OCI-LY7 (cell line): ENCODE measurements around the gene CLEC18C. TPM values are rescaled to one million over a fixed set of nuclear protein-coding genes. Genes with fewer than 3 reads are reported as not detected.

Experiments used
- BruUV-seq: library from RNA; stranded (reverse); fragments of 400-500 nt; replicated peaks from 2 replicates; lab custom pipeline; 2021; lab: Mats Ljungman, UMichigan
- CTCF ChIA-PET: fragments of 300-600 bp; sonication (Branson Sonifier 250); formaldehyde crosslinking; loops from one replicate; lab custom pipeline; 2022; ENCODE audit warnings: antibody characterized with exemption; ENCODE audit not compliant: unreplicated experiment; lab: Charles Lee
- POLR2A ChIA-PET: fragments of 300-600 bp; sonication (Branson Sonifier 250); formaldehyde crosslinking; loops from one replicate; lab custom pipeline; 2022; ENCODE audit warnings: antibody characterized with exemption; lab: Charles Lee
- DNase-seq: peaks from one replicate; pipeline ENCODE4 v3.0.0-alpha.2; 2015; ENCODE audit warnings: low spot score
- H2AFZ ChIP-seq: fragments of 200-600 bp; sonication (generic), shearing (Covaris generic); 2 replicates; pipeline ENCODE4 v1.6.1; 2014; ENCODE audit warnings: mild to moderate bottlenecking, antibody characterized with exemption, low read length, moderate library complexity
- H3K27ac ChIP-seq: fragments of 200-600 bp; sonication (generic); 2 replicates; pipeline ENCODE4 v1.5.1; 2014; ENCODE audit warnings: mixed run types, low read depth, mild to moderate bottlenecking, moderate library complexity, low read length, inconsistent platforms; ENCODE audit not compliant: poor library complexity, severe bottlenecking
- H3K36me3 ChIP-seq: fragments of 200-600 bp; sonication (generic); 2 replicates; pipeline ENCODE4 v1.6.1; 2014; ENCODE audit warnings: mild to moderate bottlenecking, antibody characterized with exemption, low read length, moderate library complexity, mixed read lengths; ENCODE audit not compliant: insufficient read depth
- H3K4me1 ChIP-seq: fragments of 200-600 bp; sonication (generic); 2 replicates; pipeline ENCODE4 v1.5.1; 2014; ENCODE audit warnings: mild to moderate bottlenecking, low read length; ENCODE audit not compliant: insufficient read depth, poor library complexity, severe bottlenecking
- H3K4me2 ChIP-seq: fragments of 200-600 bp; sonication (generic); 2 replicates; pipeline ENCODE4 v1.6.1; 2014; ENCODE audit warnings: mild to moderate bottlenecking, low read length
- H3K4me3 ChIP-seq: fragments of 200-600 bp; sonication (generic); 2 replicates; pipeline ENCODE4 v1.5.1; 2014; ENCODE audit warnings: mild to moderate bottlenecking, low read depth, low read length; ENCODE audit not compliant: poor library complexity, severe bottlenecking
- H3K79me2 ChIP-seq: fragments of 200-600 bp; sonication (generic); 2 replicates; pipeline ENCODE4 v1.6.1; 2016; ENCODE audit warnings: low read depth, mild to moderate bottlenecking, low read length, moderate library complexity, mixed read lengths; ENCODE audit not compliant: insufficient read depth
- H3K9me2 ChIP-seq: fragments of 200-600 bp; sonication (generic); 2 replicates; pipeline ENCODE4 v1.6.1; 2016; ENCODE audit warnings: mild to moderate bottlenecking, low read length, mixed read lengths; ENCODE audit not compliant: insufficient read depth
- H3K9me3 ChIP-seq: fragments of 200-600 bp; sonication (generic); 2 replicates; pipeline ENCODE4 v1.6.1; 2014; ENCODE audit warnings: mild to moderate bottlenecking, mixed run types, low read length, mixed read lengths
- H4K20me1 ChIP-seq: fragments of 200-600 bp; sonication (generic); 2 replicates; pipeline ENCODE4 v1.6.1; 2014; ENCODE audit warnings: mild to moderate bottlenecking, antibody characterized with exemption, low read length, moderate library complexity, mixed read lengths; ENCODE audit not compliant: insufficient read depth
- EZH2phosphoT487 ChIP-seq: fragments of 200-600 bp; sonication (generic); IDR thresholded peaks from 2 replicates; pipeline ENCODE4 v1.6.1; 2018; ENCODE audit warnings: low read depth, borderline replicate concordance, mild to moderate bottlenecking, mixed run types, antibody characterized with exemption, low read length, moderate library complexity, mixed read lengths
- intact Hi-C: fragments of 100-400 bp; cut with micrococcal nuclease; formaldehyde crosslinking; loops from one replicate; pipeline ENCODE4 v1.10.0; 2022; ENCODE audit not compliant: unreplicated experiment
- total RNA-seq, 2 experiments: library from RNA; depleted of rRNA in 1 of 2; stranded (reverse); fragments of >200 nt in 1 of 2; shearing (Covaris generic) in 1 of 2; gene quantifications; 2 replicates each; pipeline ENCODE4 v1.2.3, GENCODE V29; 2014 to 2022
- TF ChIP-seq, protein P1 (sequence below): fragments of 200-600 bp; sonication (generic); conservative IDR thresholded peaks from 2 replicates; pipeline ENCODE4 v1.5.1; 2014; ENCODE audit warnings: mild to moderate bottlenecking, antibody characterized with exemption, low read length, moderate library complexity, mixed read lengths

CLEC18C gene
- total RNA-seq, 2 experiments from 2014 or later: not detected

DNA sequence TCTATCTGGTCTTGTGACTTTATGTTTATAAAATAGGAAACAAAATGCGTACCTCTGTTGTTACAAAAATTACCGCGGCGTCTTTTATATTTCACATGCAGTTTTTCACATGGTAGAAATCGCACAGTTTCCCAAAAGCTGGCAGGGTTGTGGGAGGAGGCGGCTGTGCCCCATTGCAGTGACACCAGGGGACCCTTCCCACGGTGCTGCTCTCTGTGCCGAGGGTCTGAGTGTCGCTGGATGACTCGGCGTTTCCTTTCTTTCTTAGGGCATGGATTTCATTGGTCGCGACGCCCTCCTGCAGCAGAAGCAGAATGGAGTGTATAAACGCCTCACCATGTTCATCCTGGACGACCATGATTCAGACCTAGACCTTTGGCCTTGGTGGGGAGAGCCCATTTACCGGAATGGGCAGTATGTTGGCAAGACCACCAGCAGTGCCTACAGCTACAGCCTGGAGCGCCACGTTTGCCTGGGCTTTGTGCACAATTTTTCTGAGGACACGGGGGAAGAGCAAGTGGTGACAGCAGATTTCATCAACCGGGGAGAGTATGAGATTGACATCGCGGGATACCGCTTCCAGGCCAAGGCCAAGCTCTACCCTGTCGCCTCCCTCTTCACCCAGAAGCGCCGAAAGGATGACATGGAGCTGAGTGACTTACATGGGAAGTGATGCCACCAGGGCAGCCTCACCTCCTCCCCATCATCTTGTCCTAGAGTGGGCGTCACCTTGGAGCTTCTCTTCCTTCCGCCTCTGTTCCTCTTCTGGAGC lies 17.2 kb upstream of the CLEC18C start:
- no peak overlapping the region for H2AFZ ChIP-seq
- CTCF ChIA-PET: no interaction called here
- no peaks in the 10 kb centered on the region for H3K9me2 ChIP-seq
- no peaks in the 10 kb centered on the region for H3K4me1 ChIP-seq
- TF ChIP-seq EZH2phosphoT487: no peak
- TF ChIP-seq, protein P1, sequence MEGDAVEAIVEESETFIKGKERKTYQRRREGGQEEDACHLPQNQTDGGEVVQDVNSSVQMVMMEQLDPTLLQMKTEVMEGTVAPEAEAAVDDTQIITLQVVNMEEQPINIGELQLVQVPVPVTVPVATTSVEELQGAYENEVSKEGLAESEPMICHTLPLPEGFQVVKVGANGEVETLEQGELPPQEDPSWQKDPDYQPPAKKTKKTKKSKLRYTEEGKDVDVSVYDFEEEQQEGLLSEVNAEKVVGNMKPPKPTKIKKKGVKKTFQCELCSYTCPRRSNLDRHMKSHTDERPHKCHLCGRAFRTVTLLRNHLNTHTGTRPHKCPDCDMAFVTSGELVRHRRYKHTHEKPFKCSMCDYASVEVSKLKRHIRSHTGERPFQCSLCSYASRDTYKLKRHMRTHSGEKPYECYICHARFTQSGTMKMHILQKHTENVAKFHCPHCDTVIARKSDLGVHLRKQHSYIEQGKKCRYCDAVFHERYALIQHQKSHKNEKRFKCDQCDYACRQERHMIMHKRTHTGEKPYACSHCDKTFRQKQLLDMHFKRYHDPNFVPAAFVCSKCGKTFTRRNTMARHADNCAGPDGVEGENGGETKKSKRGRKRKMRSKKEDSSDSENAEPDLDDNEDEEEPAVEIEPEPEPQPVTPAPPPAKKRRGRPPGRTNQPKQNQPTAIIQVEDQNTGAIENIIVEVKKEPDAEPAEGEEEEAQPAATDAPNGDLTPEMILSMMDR: no peak
- no TSS peak for BruUV-seq
- peaks cover 99% of the 10 kb centered on the region for H3K36me3 ChIP-seq
- no peak overlapping the region for H3K4me2 ChIP-seq
- H3K9me3 ChIP-seq: no peaks in the 10 kb centered on the region
- POLR2A ChIA-PET: interaction anchor here (0.5 to 0.6 kb wide), 2 partner anchors 62 to 253 kb away, joined by 3 to 5 read pairs; no protein-coding TSS in a partner anchor
- intact Hi-C loops: no loop called here
- no peak overlapping the region for H3K27ac ChIP-seq
- no peak overlapping the region for H3K4me3 ChIP-seq
- DNase-seq: no peak
- H4K20me1 ChIP-seq: no peaks in the 10 kb centered on the region
- H3K79me2 ChIP-seq: no peaks in the 10 kb centered on the region

DNA sequence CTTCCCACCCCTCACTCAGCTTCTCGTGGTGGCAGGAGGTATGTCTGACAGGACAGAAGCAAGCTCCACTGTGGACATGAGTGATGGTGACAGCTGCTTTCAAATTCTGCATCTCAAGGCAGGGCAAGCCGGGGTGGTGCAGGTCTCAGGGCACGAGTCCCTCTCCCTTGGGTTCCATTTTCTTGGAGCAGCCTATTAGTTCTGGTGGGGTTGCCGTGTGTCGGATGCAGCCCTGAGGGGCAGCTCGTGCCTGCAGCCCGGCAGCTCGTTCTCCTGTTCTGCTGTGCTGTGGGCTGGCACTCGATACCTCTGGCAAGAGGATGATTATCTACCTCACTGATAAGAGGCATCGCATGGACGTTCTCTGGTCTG lies 16.5 kb upstream of the CLEC18C start:
- ChIA-PET POLR2A (interaction anchor here (0.5 to 0.6 kb wide), 2 partner anchors 61 to 253 kb away, joined by 3 to 5 read pairs; no protein-coding TSS in a partner anchor), CTCF (no interaction called here)
- intact Hi-C loops: no loop called here

More for the DNA sequence above, 16.5 kb upstream of the CLEC18C start:
- no peak for TF ChIP-seq EZH2phosphoT487
- TF ChIP-seq, protein P1: no peak
- H4K20me1 ChIP-seq: no peaks in the 10 kb centered on the region
- no peaks in the 10 kb centered on the region for H3K9me3 ChIP-seq
- no peak overlapping the region for H3K4me3 ChIP-seq
- no peak for DNase-seq
- H3K4me1 ChIP-seq: no peaks in the 10 kb centered on the region
- H3K4me2 ChIP-seq: no peak overlapping the region
- H3K36me3 ChIP-seq: peaks cover 99% of the 10 kb centered on the region
- H2AFZ ChIP-seq: no peak overlapping the region
- no TSS peak for BruUV-seq
- no peak overlapping the region for H3K27ac ChIP-seq
- H3K9me2 ChIP-seq: no peaks in the 10 kb centered on the region
- H3K79me2 ChIP-seq: no peaks in the 10 kb centered on the region
